Measurements from ENCODE around the gene ENGASE. TPM values are rescaled to one million over a fixed set of nuclear protein-coding genes. Genes with fewer than 3 reads are reported as not detected.

ENGASE gene
- total and polyA plus RNA-seq, 2 of the 8 experiments (the other 6 are each of a cell fraction or from before 2014, with no cell fraction given) = 9.3 to 36.1 TPM

- FAIRE-seq (no peak), DNase-seq (ENCODE audit: low read depth in 1 of 2, low spot score in 2 of 2) (no peak)
- H3K23ac ChIP-seq (ENCODE audit: insufficient read length) = no peak overlapping the region
- no peak overlapping the region for H3K4me2 ChIP-seq (ENCODE audit: insufficient read depth in 1 of 2, low read depth in 2 of 2, low read length in 2 of 2)
- no peaks in the 10 kb centered on the region for H3K9me3 ChIP-seq (ENCODE audit: insufficient read depth in 2 of 2, low read depth in 1 of 2, low read length in 1 of 2)
- H3K4me3 ChIP-seq (ENCODE audit: extremely low read depth in 1 of 4, insufficient read depth in 2 of 4, low read depth in 3 of 4, low read length in 4 of 4) = no peak overlapping the region
- no peaks in the 10 kb centered on the region for H3K79me2 ChIP-seq (ENCODE audit: control insufficient read depth in 1 of 2, insufficient read depth in 2 of 2, low read length in 2 of 2)
- H2AK5ac ChIP-seq (ENCODE audit: low read depth, low read length) = no peak overlapping the region
- POLR2A ChIA-PET (ENCODE audit: partially characterized antibody) = interaction anchor here (1.1 kb wide), 1 partner anchor 16 kb away, joined by 3 read pairs; no protein-coding TSS in a partner anchor
- H3K4ac ChIP-seq (replicated peaks; ENCODE audit: insufficient read length, low read depth, low read length) = no peak overlapping the region
- H3K56ac ChIP-seq (replicated peaks; ENCODE audit: insufficient read length, low read depth, low read length) = no peak overlapping the region
- no peak overlapping the region for H2BK15ac ChIP-seq (ENCODE audit: low read length)
- no peaks in the 10 kb centered on the region for H3K4me1 ChIP-seq (replicated peaks in 1 of 4; ENCODE audit: control insufficient read depth in 3 of 4, insufficient read depth in 4 of 4, low read length in 3 of 4)
- H4K91ac ChIP-seq (replicated peaks; ENCODE audit: insufficient read length, low read length) = no peak overlapping the region
- H3K36me3 ChIP-seq (ENCODE audit: control insufficient read depth in 2 of 4, insufficient read depth in 4 of 4, low read length in 3 of 4) = no peaks in the 10 kb centered on the region
- H3K27me3 ChIP-seq (replicated peaks in 1 of 4; ENCODE audit: control insufficient read depth in 3 of 4, extremely low read depth in 1 of 4, insufficient read depth in 3 of 4, low read length in 3 of 4) = no peaks in the 10 kb centered on the region
- H4K5ac ChIP-seq (ENCODE audit: insufficient read length, low read depth, low read length) = no peak overlapping the region
- H3K9ac ChIP-seq (replicated peaks in 1 of 4; ENCODE audit: extremely low read depth in 1 of 4, low read depth in 3 of 4, low read length in 3 of 4) = no peak overlapping the region
- no peak overlapping the region for H2BK120ac ChIP-seq (replicated peaks; ENCODE audit: low read depth, low read length)
- no peak overlapping the region for H3K14ac ChIP-seq (ENCODE audit: insufficient read length)
- peaks cover 4% of the 10 kb centered on the region; the same call in 1 of the 2 replicates for H3K23me2 ChIP-seq (ENCODE audit: low read depth, low read length)
- no peak overlapping the region for H2BK12ac ChIP-seq (ENCODE audit: low read depth, low read length)
- CTCF ChIA-PET (ENCODE audit: partially characterized antibody) = interaction anchor here (5.7 kb wide), 1 partner anchor 36 kb away, joined by 45 read pairs; no protein-coding TSS in a partner anchor
- H4K20me1 ChIP-seq (replicated peaks in 1 of 2; ENCODE audit: control insufficient read depth in 1 of 2, insufficient read depth in 2 of 2, low read length in 2 of 2) = peaks cover 0 to 5% of the 10 kb centered on the region in 2 experiments
- H3K18ac ChIP-seq (ENCODE audit: extremely low read depth, low read length) = no peak overlapping the region
- no peak overlapping the region for H2BK5ac ChIP-seq (ENCODE audit: low read depth, low read length)
- WGBS, 2 experiments (ENCODE audit: extremely low coverage in 1 of 2, insufficient coverage in 1 of 2, insufficient read length in 1 of 2, insufficient replicate concordance in 2 of 2, low coverage in 1 of 2, low lambda C conversion rate in 2 of 2, missing lambda C conversion rate in 1 of 2) = 91% methylated on average over 8 of the region's 8 CpGs; no CpG with 5 or more reads in 1 of the 2 experiments
- H3K27ac ChIP-seq (ENCODE audit: low read depth, low read length) = no peak overlapping the region; the same call in 1 of the 2 replicates
- H2BK20ac ChIP-seq (ENCODE audit: low read length) = no peak overlapping the region
- H3K79me1 ChIP-seq (ENCODE audit: low read depth, low read length) = no peaks in the 10 kb centered on the region
- H4K8ac ChIP-seq (ENCODE audit: extremely low read depth, insufficient read depth, low read length) = no peak overlapping the region
- no peak overlapping the region for H2AFZ ChIP-seq (ENCODE audit: low read length)
- no peak for TF ChIP-seq BRCA1 (IDR thresholded peaks at IDR 0.05; ENCODE audit: low read depth, low read length)
- no peak for TF ChIP-seq KDM5A (IDR thresholded peaks at IDR 0.05; ENCODE audit: low read length)
- no peak for TF ChIP-seq BACH1 (IDR thresholded peaks at IDR 0.05; ENCODE audit: low read length)
- TF ChIP-seq, protein P1, sequence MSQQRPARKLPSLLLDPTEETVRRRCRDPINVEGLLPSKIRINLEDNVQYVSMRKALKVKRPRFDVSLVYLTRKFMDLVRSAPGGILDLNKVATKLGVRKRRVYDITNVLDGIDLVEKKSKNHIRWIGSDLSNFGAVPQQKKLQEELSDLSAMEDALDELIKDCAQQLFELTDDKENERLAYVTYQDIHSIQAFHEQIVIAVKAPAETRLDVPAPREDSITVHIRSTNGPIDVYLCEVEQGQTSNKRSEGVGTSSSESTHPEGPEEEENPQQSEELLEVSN (IDR thresholded peaks at IDR 0.05) = no peak
- TF ChIP-seq SP1 (IDR thresholded peaks at IDR 0.05; ENCODE audit: low read depth, low read length) = no peak
- TF ChIP-seq CTCF (IDR thresholded peaks at IDR 0.05; ENCODE audit: control extremely low read depth in 1 of 3, insufficient read depth in 1 of 3, low read depth in 1 of 3, low read length in 3 of 3) = no peak
- no peak for TF ChIP-seq NRF1 (IDR thresholded peaks at IDR 0.05; ENCODE audit: low read depth, low read length)
- no peak for TF ChIP-seq SUZ12 (IDR thresholded peaks at IDR 0.05; ENCODE audit: low read length)
- TF ChIP-seq SAP30 (IDR thresholded peaks at IDR 0.05; ENCODE audit: insufficient read depth, insufficient replicate concordance, low read length) = no peak
- no peak for TF ChIP-seq CHD1 (IDR thresholded peaks at IDR 0.05; ENCODE audit: low read depth, low read length)
- TF ChIP-seq FOSL1 (IDR thresholded peaks at IDR 0.05; ENCODE audit: insufficient read depth, low read depth, low read length) = no peak
- no peak for TF ChIP-seq SIX5 (IDR thresholded peaks at IDR 0.05; ENCODE audit: low read depth, low read length)
Measured at GRCh38 chr17:79123988-79124387, 49.4 kb downstream of the ENGASE start.
